Spinal cord (tissue), 10 donors: ENCODE results near the gene ACRBP. TPM values are rescaled to one million over a fixed set of nuclear protein-coding genes. Genes with fewer than 3 reads are reported as not detected.

ENCODE experiments used
- DNase-seq, 6 donors: peaks; one replicate each; pipeline versions ENCODE4 v3.0.0 to v3.0.0-alpha.2; 2013 to 2015; ENCODE audit warnings: low spot score in 6 of 6, low read depth in 4 of 6
- H3K27ac ChIP-seq: one replicate; pipeline ENCODE4 v1.5.1; 2013; ENCODE audit warnings: low read depth, low read length, control low read depth
- H3K27me3 ChIP-seq: one replicate; pipeline ENCODE4 v1.6.1; 2013; ENCODE audit warnings: low read length; ENCODE audit not compliant: control insufficient read depth, insufficient read depth
- H3K36me3 ChIP-seq: one replicate; pipeline ENCODE4 v1.6.1; 2013; ENCODE audit warnings: low read length; ENCODE audit not compliant: control insufficient read depth, insufficient read depth
- H3K4me1 ChIP-seq: one replicate; pipeline ENCODE4 v1.6.1; 2013; ENCODE audit warnings: low read length; ENCODE audit not compliant: control insufficient read depth, insufficient read depth
- H3K4me3 ChIP-seq: one replicate; pipeline ENCODE4 v1.5.1; 2013; ENCODE audit warnings: low read depth, low read length, control low read depth
- H3K9me3 ChIP-seq: one replicate; pipeline ENCODE4 v1.6.1; 2013; ENCODE audit warnings: low read length; ENCODE audit not compliant: control insufficient read depth, insufficient read depth
- WGBS: methylation state at CpG from one replicate; pipeline ENCODE4 v1.1.5; 2013; ENCODE audit warnings: missing lambda C conversion rate; ENCODE audit not compliant: insufficient coverage; 5-methylcytosine and 5-hydroxymethylcytosine counted together
- polyA plus RNA-seq, 2 donors: library from polyadenylated mRNA; unstranded; fragments of 120-200 nt; gene quantifications; one replicate each; pipeline ENCODE4 v1.2.1, GENCODE V29; 2013; ENCODE audit not compliant: insufficient read length in 2 of 2
- total RNA-seq, 2 donors: library from RNA; depleted of rRNA in 1 of 2; stranded (reverse); fragments of 120-200 nt in 1 of 2; fragments of >200 nt in 1 of 2; gene quantifications; one replicate each; pipeline versions ENCODE4 v1.2.3 to v1.2.4, GENCODE V29; 2013 to 2014
- donor health status: healthy.

The ACRBP gene
- total and polyA plus RNA-seq, 4 donors: 0.69 to 3.9 (median 2.7) TPM

DNA sequence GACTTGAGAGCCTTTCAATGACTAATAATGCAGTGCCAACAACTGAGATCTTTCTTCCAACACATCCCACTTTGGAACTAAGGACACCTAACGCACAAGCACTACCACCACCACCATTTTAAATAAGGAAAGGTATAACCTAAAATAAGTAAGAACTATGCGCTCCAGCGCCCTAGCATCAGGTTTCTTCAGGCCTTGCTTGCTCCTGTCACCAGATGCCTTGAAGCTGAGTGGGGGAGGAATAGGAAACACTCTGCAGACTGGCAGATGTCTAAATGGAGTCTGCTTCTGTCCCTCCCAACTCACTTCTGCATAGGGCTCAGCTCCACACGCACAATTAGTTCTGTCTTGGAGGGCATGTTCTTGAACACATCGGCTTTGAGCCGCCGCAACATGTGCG lies 55.1 kb downstream of the ACRBP start:
- 100% methylated on average over 1 of the region's 8 CpGs for WGBS
- Histone ChIP-seq H3K27me3 (no peaks in the 10 kb centered on the region), H3K27ac (no peak overlapping the region), H3K36me3 (peaks cover 92% of the 10 kb centered on the region), H3K9me3 (no peaks in the 10 kb centered on the region), H3K4me1 (no peaks in the 10 kb centered on the region), H3K4me3 (no peak overlapping the region)
- no peak for DNase-seq

Other genes starting within 250 kb of the ACRBP start
- gene CD27, start 202.5 kb downstream of the ACRBP start, total RNA-seq: under 1 TPM; 0.50 TPM
- 1 to 10 TPM; 3.0 to 3.6 TPM for gene CD27, start 202.5 kb downstream of the ACRBP start, polyA plus RNA-seq
- 10 to 100 TPM in 1 of 2 donors, 1 to 10 TPM in 1; 7.6 to 26.4 TPM for gene TAPBPL, start 195.4 kb downstream of the ACRBP start, total RNA-seq
- gene TAPBPL, start 195.4 kb downstream of the ACRBP start, polyA plus RNA-seq: 10 to 100 TPM; 10.0 to 10.7 TPM
- 100 to 1,000 TPM in 1 of 2 donors, 10 to 100 TPM in 1; 38.3 to 185 TPM for gene VAMP1, start 176.8 kb downstream of the ACRBP start, total RNA-seq
- gene VAMP1, start 176.8 kb downstream of the ACRBP start, polyA plus RNA-seq: 100 to 1,000 TPM; 279 TPM
- 100 to 1,000 TPM in 1 of 2 donors, 10 to 100 TPM in 1; 45.4 to 180 TPM for gene MRPL51, start 154.2 kb downstream of the ACRBP start, total RNA-seq
- 100 to 1,000 TPM; 122 to 128 TPM for gene MRPL51, start 154.2 kb downstream of the ACRBP start, polyA plus RNA-seq
- gene NCAPD2, start 153.3 kb downstream of the ACRBP start, total RNA-seq: 10 to 100 TPM; 21.0 to 30.0 TPM
- gene NCAPD2, start 153.3 kb downstream of the ACRBP start, polyA plus RNA-seq: 10 to 100 TPM; 28.9 to 29.1 TPM
- gene GAPDH, start 112.9 kb downstream of the ACRBP start, total RNA-seq: 1,000 to 10,000 TPM; 1,774 to 2,778 TPM
- gene GAPDH, start 112.9 kb downstream of the ACRBP start, polyA plus RNA-seq: 1,000 to 10,000 TPM; 3,263 to 3,295 TPM
- gene IFFO1, start 91.4 kb downstream of the ACRBP start, total RNA-seq: 10 to 100 TPM in 1 of 2 donors, 1 to 10 TPM in 1; 8.4 to 15.8 TPM
- 10 to 100 TPM; 26.4 to 35.6 TPM for gene IFFO1, start 91.4 kb downstream of the ACRBP start, polyA plus RNA-seq
- 10 to 100 TPM in 1 of 2 donors, 1 to 10 TPM in 1; 8.0 to 22.2 TPM for gene NOP2, start 79.1 kb downstream of the ACRBP start, total RNA-seq
- 10 to 100 TPM; 24.5 to 33.7 TPM for gene NOP2, start 79.1 kb downstream of the ACRBP start, polyA plus RNA-seq
- 100 to 1,000 TPM; 179 to 185 TPM for gene CHD4, start 40.1 kb downstream of the ACRBP start, total RNA-seq
- 100 to 1,000 TPM; 177 to 185 TPM for gene CHD4, start 40.1 kb downstream of the ACRBP start, polyA plus RNA-seq
- gene LPAR5, start 11.5 kb downstream of the ACRBP start, total RNA-seq: 1 to 10 TPM; 2.5 to 3.5 TPM
- gene LPAR5, start 11.5 kb downstream of the ACRBP start, polyA plus RNA-seq: 1 to 10 TPM; 6.0 to 9.1 TPM
- gene ING4, start 15.7 kb upstream of the ACRBP start, total RNA-seq: 10 to 100 TPM; 87.5 to 90.5 TPM
- gene ING4, start 15.7 kb upstream of the ACRBP start, polyA plus RNA-seq: 100 to 1,000 TPM in 1 of 2 donors, 10 to 100 TPM in 1; 94.6 to 104 TPM
- 10 to 100 TPM; 14.9 to 33.8 TPM for gene ZNF384, start 41.9 kb upstream of the ACRBP start, total RNA-seq
- gene ZNF384, start 41.9 kb upstream of the ACRBP start, polyA plus RNA-seq: 10 to 100 TPM; 66.6 to 80.2 TPM
- gene PIANP, start 53.4 kb upstream of the ACRBP start, total RNA-seq: 1 to 10 TPM; 2.0 to 3.8 TPM
- gene PIANP, start 53.4 kb upstream of the ACRBP start, polyA plus RNA-seq: 10 to 100 TPM; 81.7 to 86.8 TPM
- gene COPS7A, start 76.6 kb upstream of the ACRBP start, total RNA-seq: 10 to 100 TPM; 43.4 to 80.4 TPM
- gene COPS7A, start 76.6 kb upstream of the ACRBP start, polyA plus RNA-seq: 10 to 100 TPM; 83.5 to 98.0 TPM
- 100 to 1,000 TPM in 1 of 2 donors, 10 to 100 TPM in 1; 91.4 to 157 TPM for gene MLF2, start 105.7 kb upstream of the ACRBP start, total RNA-seq
- gene MLF2, start 105.7 kb upstream of the ACRBP start, polyA plus RNA-seq: 100 to 1,000 TPM; 300 to 319 TPM
- gene PTMS, start 118.9 kb upstream of the ACRBP start, total RNA-seq: 100 to 1,000 TPM in 1 of 2 donors, 10 to 100 TPM in 1; 50.7 to 191 TPM
- 100 to 1,000 TPM; 916 to 927 TPM for gene PTMS, start 118.9 kb upstream of the ACRBP start, polyA plus RNA-seq
- gene LAG3, start 125.1 kb upstream of the ACRBP start, total RNA-seq: under 1 TPM in 1 of 2 donors, not detected in 1; 0.33 TPM
- 1 to 10 TPM in 1 of 2 donors, under 1 TPM in 1; 0.93 to 1.6 TPM for gene LAG3, start 125.1 kb upstream of the ACRBP start, polyA plus RNA-seq
- gene CD4, start 142.1 kb upstream of the ACRBP start, total RNA-seq: 10 to 100 TPM; 11.3 to 15.4 TPM
- 10 to 100 TPM; 13.0 to 16.6 TPM for gene CD4, start 142.1 kb upstream of the ACRBP start, polyA plus RNA-seq
- gene GPR162, start 174.4 kb upstream of the ACRBP start, total RNA-seq: 10 to 100 TPM; 43.4 to 54.2 TPM
- gene GPR162, start 174.4 kb upstream of the ACRBP start, polyA plus RNA-seq: 100 to 1,000 TPM; 113 to 128 TPM
- gene P3H3, start 181.0 kb upstream of the ACRBP start, total RNA-seq: 10 to 100 TPM; 25.7 to 28.7 TPM
- gene P3H3, start 181.0 kb upstream of the ACRBP start, polyA plus RNA-seq: 10 to 100 TPM; 22.7 to 42.3 TPM
- 1 to 10 TPM; 2.5 to 5.1 TPM for gene GNB3, start 193.5 kb upstream of the ACRBP start, total RNA-seq
- gene GNB3, start 193.5 kb upstream of the ACRBP start, polyA plus RNA-seq: 10 to 100 TPM; 12.0 to 27.0 TPM
- gene CDCA3, start 203.9 kb upstream of the ACRBP start, total RNA-seq: 10 to 100 TPM in 1 of 2 donors, 1 to 10 TPM in 1; 4.8 to 17.2 TPM
- gene CDCA3, start 203.9 kb upstream of the ACRBP start, polyA plus RNA-seq: 10 to 100 TPM; 17.7 to 22.5 TPM
- 10 to 100 TPM; 78.6 to 80.1 TPM for gene USP5, start 204.7 kb upstream of the ACRBP start, total RNA-seq
- 100 to 1,000 TPM in 1 of 2 donors, 10 to 100 TPM in 1; 99.0 to 101 TPM for gene USP5, start 204.7 kb upstream of the ACRBP start, polyA plus RNA-seq
- gene TPI1, start 220.1 kb upstream of the ACRBP start, total RNA-seq: 100 to 1,000 TPM; 413 to 837 TPM
- gene TPI1, start 220.1 kb upstream of the ACRBP start, polyA plus RNA-seq: 100 to 1,000 TPM; 519 to 535 TPM
- 1 to 10 TPM; 3.5 to 5.4 TPM for gene SPSB2, start 225.9 kb upstream of the ACRBP start, total RNA-seq
- gene SPSB2, start 225.9 kb upstream of the ACRBP start, polyA plus RNA-seq: 1 to 10 TPM; 5.7 to 10.0 TPM